ENCODE measurements around the gene SUMO2. TPM values are rescaled to one million over a fixed set of nuclear protein-coding genes. Genes with fewer than 3 reads are reported as not detected.

The SUMO2 gene
- total and polyA plus RNA-seq, 2 donors from 2014 or later = 279 to 315 TPM

GRCh38 chr17:75182319-75182568 is 515 bp downstream of the SUMO2 start:
- H3K27ac ChIP-seq (ENCODE audit: low read depth in 2 of 2, low read length in 2 of 2) = peak overlapping the region; percentile 96
- peak overlapping the region; percentile 81 to 88 (median 88) for H3K4me3 ChIP-seq (ENCODE audit: low read length in 3 of 3)
- no peaks in the 10 kb centered on the region for H3K27me3 ChIP-seq (ENCODE audit: control insufficient read depth, insufficient read depth, low read length)
- peak overlapping the region in 2 of 3 donors; percentile 83 to 93 for H3K9ac ChIP-seq (ENCODE audit: low read length in 3 of 3)
- peak in 2 of 5 donors; percentile 76 to 85 for DNase-seq
- peaks cover 0 to 5% (median 4%) of the 10 kb centered on the region in 3 donors for H3K36me3 ChIP-seq (ENCODE audit: control insufficient read depth in 2 of 3, insufficient read depth in 3 of 3, low read length in 3 of 3)
- no peak for FAIRE-seq
- H3K9me3 ChIP-seq (ENCODE audit: control insufficient read depth in 2 of 3, insufficient read depth in 1 of 3, low read length in 3 of 3) = no peaks in the 10 kb centered on the region
- TF ChIP-seq CTCF (IDR thresholded peaks at IDR 0.05; ENCODE audit: borderline replicate concordance, extremely low read depth, insufficient read depth) = no peak
- intact Hi-C loops (cut with DNase I) = no loop called here
- H3K4me1 ChIP-seq (ENCODE audit: control insufficient read depth in 2 of 3, insufficient read depth in 2 of 3, low read depth in 1 of 3, low read length in 3 of 3) = peaks cover 0 to 8% (median 0%) of the 10 kb centered on the region in 3 donors

GRCh38 chr17:75181608-75182318 is 996 bp downstream of the SUMO2 start:
- Histone ChIP-seq H3K27ac (ENCODE audit: low read depth in 2 of 2, low read length in 2 of 2) (peak overlapping the region; percentile 96), H3K4me3 (ENCODE audit: low read length in 3 of 3) (peak overlapping the region; percentile 81 to 88 (median 88)), H3K4me1 (ENCODE audit: control insufficient read depth in 2 of 3, insufficient read depth in 2 of 3, low read depth in 1 of 3, low read length in 3 of 3) (peaks cover 0 to 8% (median 0%) of the 10 kb centered on the region in 3 donors), H3K9ac (ENCODE audit: low read length in 3 of 3) (peak overlapping the region; percentile 82 to 93 (median 83)), H3K36me3 (ENCODE audit: control insufficient read depth in 2 of 3, insufficient read depth in 3 of 3, low read length in 3 of 3) (peaks cover 0 to 6% (median 4%) of the 10 kb centered on the region in 3 donors), H3K9me3 (ENCODE audit: control insufficient read depth in 2 of 3, insufficient read depth in 1 of 3, low read length in 3 of 3) (no peaks in the 10 kb centered on the region), H3K27me3 (ENCODE audit: control insufficient read depth, insufficient read depth, low read length) (no peaks in the 10 kb centered on the region)
- TF ChIP-seq CTCF (IDR thresholded peaks at IDR 0.05; ENCODE audit: borderline replicate concordance, extremely low read depth, insufficient read depth) = no peak
- FAIRE-seq (no peak), DNase-seq (peak in 4 of 5 donors; percentile 16 to 75 (median 34))
- intact Hi-C loops (cut with DNase I) = no loop called here

- Histone ChIP-seq H3K9me3 (ENCODE audit: control insufficient read depth in 2 of 3, insufficient read depth in 1 of 3, low read length in 3 of 3) (no peaks in the 10 kb centered on the region), H3K36me3 (ENCODE audit: control insufficient read depth in 2 of 3, insufficient read depth in 3 of 3, low read length in 3 of 3) (peaks cover under 1 to 7% (median 4%) of the 10 kb centered on the region in 3 donors), H3K4me3 (ENCODE audit: low read length in 3 of 3) (peak overlapping the region; percentile 81 to 88 (median 88)), H3K27me3 (ENCODE audit: control insufficient read depth, insufficient read depth, low read length) (no peaks in the 10 kb centered on the region), H3K27ac (ENCODE audit: low read depth in 2 of 2, low read length in 2 of 2) (no peak overlapping the region), H3K4me1 (ENCODE audit: control insufficient read depth in 2 of 3, insufficient read depth in 2 of 3, low read depth in 1 of 3, low read length in 3 of 3) (peaks cover 0 to 8% (median 0%) of the 10 kb centered on the region in 3 donors), H3K9ac (ENCODE audit: low read length in 3 of 3) (peak overlapping the region; percentile 82 to 93 (median 83))
- intact Hi-C loops (cut with DNase I) = no loop called here
- TF ChIP-seq CTCF (IDR thresholded peaks at IDR 0.05; ENCODE audit: borderline replicate concordance, extremely low read depth, insufficient read depth) = no peak
- peak in 1 of 5 donors; percentile 8 for DNase-seq
- no peak for FAIRE-seq
These were observed 1.6 kb downstream of the SUMO2 start for GRCh38 chr17:75181110-75181509.
